ENCODE measurements around the gene IGIP.
A peak's percentile ranks its signal among the peaks of the same experiment; 100 is the strongest.

Gene IGIP

GRCh38 chr5:140104100-140104499 is 21.6 kb upstream of the IGIP start:
- Histone ChIP-seq H3K4me1 (ENCODE audit: control insufficient read depth, insufficient read depth, low read length) (peaks cover 12% of the 10 kb centered on the region; the same call in 1 of the 2 replicates), H3K4me3 (ENCODE audit: low read depth, low read length) (no peak overlapping the region), H3K9me3 (ENCODE audit: control insufficient read depth, insufficient read depth, low read length) (no peaks in the 10 kb centered on the region), H3K27ac (ENCODE audit: low read depth, low read length) (no peak overlapping the region), H3K27me3 (ENCODE audit: control insufficient read depth, insufficient read depth, low read length) (peaks cover 64% of the 10 kb centered on the region), H3K36me3 (ENCODE audit: control insufficient read depth, insufficient read depth, low read length) (no peaks in the 10 kb centered on the region), H3K9ac (ENCODE audit: low read depth, low read length) (no peak overlapping the region)

- no peak overlapping the region for H3K9ac ChIP-seq (ENCODE audit: low read depth, low read length)
These were observed 19.6 kb upstream of the IGIP start for GRCh38 chr5:140106101-140106500.

GRCh38 chr5:140106805-140107311 is 18.9 kb upstream of the IGIP start:
- peak overlapping the region; percentile 92 for H3K4me3 ChIP-seq (ENCODE audit: low read depth, low read length)
- peak overlapping the region; percentile 82 for H3K27ac ChIP-seq (ENCODE audit: low read depth, low read length)
- peak overlapping the region; percentile 59; the same call in 1 of the 2 replicates for H3K9ac ChIP-seq (ENCODE audit: low read depth, low read length)
- H3K9me3 ChIP-seq (ENCODE audit: control insufficient read depth, insufficient read depth, low read length): no peaks in the 10 kb centered on the region
- H3K4me1 ChIP-seq (ENCODE audit: control insufficient read depth, insufficient read depth, low read length): peaks cover 31% of the 10 kb centered on the region
- peaks cover 81% of the 10 kb centered on the region for H3K27me3 ChIP-seq (ENCODE audit: control insufficient read depth, insufficient read depth, low read length)
- H3K36me3 ChIP-seq (ENCODE audit: control insufficient read depth, insufficient read depth, low read length): no peaks in the 10 kb centered on the region

More at GRCh38 chr5:140106101-140106500, 19.6 kb upstream of the IGIP start:
- Histone ChIP-seq H3K4me1 (ENCODE audit: control insufficient read depth, insufficient read depth, low read length) (peaks cover 27% of the 10 kb centered on the region), H3K36me3 (ENCODE audit: control insufficient read depth, insufficient read depth, low read length) (no peaks in the 10 kb centered on the region), H3K4me3 (ENCODE audit: low read depth, low read length) (no peak overlapping the region), H3K27ac (ENCODE audit: low read depth, low read length) (no peak overlapping the region), H3K9me3 (ENCODE audit: control insufficient read depth, insufficient read depth, low read length) (no peaks in the 10 kb centered on the region), H3K27me3 (ENCODE audit: control insufficient read depth, insufficient read depth, low read length) (peaks cover 78% of the 10 kb centered on the region)

- H3K4me3 ChIP-seq (ENCODE audit: low read depth, low read length): peak overlapping the region; percentile 92
- no peaks in the 10 kb centered on the region for H3K36me3 ChIP-seq (ENCODE audit: control insufficient read depth, insufficient read depth, low read length)
- no peaks in the 10 kb centered on the region for H3K9me3 ChIP-seq (ENCODE audit: control insufficient read depth, insufficient read depth, low read length)
- H3K4me1 ChIP-seq (ENCODE audit: control insufficient read depth, insufficient read depth, low read length): peaks cover 38% of the 10 kb centered on the region
- peak overlapping the region; percentile 59; the same call in 1 of the 2 replicates for H3K9ac ChIP-seq (ENCODE audit: low read depth, low read length)
- H3K27ac ChIP-seq (ENCODE audit: low read depth, low read length): peak overlapping the region; percentile 82
- peaks cover 84% of the 10 kb centered on the region for H3K27me3 ChIP-seq (ENCODE audit: control insufficient read depth, insufficient read depth, low read length)
These were observed 18.2 kb upstream of the IGIP start for GRCh38 chr5:140107312-140108092.

GRCh38 chr5:140108093-140109017 is 17.4 kb upstream of the IGIP start:
- Histone ChIP-seq H3K36me3 (ENCODE audit: control insufficient read depth, insufficient read depth, low read length) (no peaks in the 10 kb centered on the region), H3K4me1 (ENCODE audit: control insufficient read depth, insufficient read depth, low read length) (peaks cover 40% of the 10 kb centered on the region), H3K9ac (ENCODE audit: low read depth, low read length) (no peak overlapping the region), H3K27ac (ENCODE audit: low read depth, low read length) (no peak overlapping the region), H3K9me3 (ENCODE audit: control insufficient read depth, insufficient read depth, low read length) (no peaks in the 10 kb centered on the region), H3K27me3 (ENCODE audit: control insufficient read depth, insufficient read depth, low read length) (peaks cover 86% of the 10 kb centered on the region), H3K4me3 (ENCODE audit: low read depth, low read length) (peak overlapping the region; percentile 92)

GRCh38 chr5:140109018-140109758 is 16.5 kb upstream of the IGIP start:
- H3K27ac ChIP-seq (ENCODE audit: low read depth, low read length): no peak overlapping the region
- H3K36me3 ChIP-seq (ENCODE audit: control insufficient read depth, insufficient read depth, low read length): no peaks in the 10 kb centered on the region
- H3K9me3 ChIP-seq (ENCODE audit: control insufficient read depth, insufficient read depth, low read length): no peaks in the 10 kb centered on the region
- peaks cover 81% of the 10 kb centered on the region for H3K27me3 ChIP-seq (ENCODE audit: control insufficient read depth, insufficient read depth, low read length)
- H3K9ac ChIP-seq (ENCODE audit: low read depth, low read length): no peak overlapping the region
- peaks cover 40% of the 10 kb centered on the region for H3K4me1 ChIP-seq (ENCODE audit: control insufficient read depth, insufficient read depth, low read length)
- peak overlapping the region; percentile 92 for H3K4me3 ChIP-seq (ENCODE audit: low read depth, low read length)

- Histone ChIP-seq H3K27ac (ENCODE audit: low read depth, low read length) (no peak overlapping the region), H3K4me1 (ENCODE audit: control insufficient read depth, insufficient read depth, low read length) (peaks cover 40% of the 10 kb centered on the region), H3K27me3 (ENCODE audit: control insufficient read depth, insufficient read depth, low read length) (peaks cover 81% of the 10 kb centered on the region), H3K36me3 (ENCODE audit: control insufficient read depth, insufficient read depth, low read length) (no peaks in the 10 kb centered on the region), H3K9me3 (ENCODE audit: control insufficient read depth, insufficient read depth, low read length) (no peaks in the 10 kb centered on the region), H3K9ac (ENCODE audit: low read depth, low read length) (no peak overlapping the region), H3K4me3 (ENCODE audit: low read depth, low read length) (no peak overlapping the region)
These were observed 15.7 kb upstream of the IGIP start for GRCh38 chr5:140109759-140110645.

GRCh38 chr5:140110646-140110957 is 15.1 kb upstream of the IGIP start:
- no peaks in the 10 kb centered on the region for H3K9me3 ChIP-seq (ENCODE audit: control insufficient read depth, insufficient read depth, low read length)
- peak overlapping the region; percentile 38; the same call in 1 of the 2 replicates for H3K4me3 ChIP-seq (ENCODE audit: low read depth, low read length)
- H3K36me3 ChIP-seq (ENCODE audit: control insufficient read depth, insufficient read depth, low read length): no peaks in the 10 kb centered on the region
- no peak overlapping the region for H3K9ac ChIP-seq (ENCODE audit: low read depth, low read length)
- no peak overlapping the region for H3K27ac ChIP-seq (ENCODE audit: low read depth, low read length)
- H3K4me1 ChIP-seq (ENCODE audit: control insufficient read depth, insufficient read depth, low read length): peaks cover 43% of the 10 kb centered on the region
- H3K27me3 ChIP-seq (ENCODE audit: control insufficient read depth, insufficient read depth, low read length): peaks cover 81% of the 10 kb centered on the region

- H3K4me3 ChIP-seq (ENCODE audit: low read depth, low read length): peak overlapping the region; percentile 38
- H3K27me3 ChIP-seq (ENCODE audit: control insufficient read depth, insufficient read depth, low read length): peaks cover 81% of the 10 kb centered on the region
- peaks cover 43% of the 10 kb centered on the region for H3K4me1 ChIP-seq (ENCODE audit: control insufficient read depth, insufficient read depth, low read length)
These were observed 14.5 kb upstream of the IGIP start for GRCh38 chr5:140111011-140111858.

More at GRCh38 chr5:140111011-140111858, 14.5 kb upstream of the IGIP start:
- Histone ChIP-seq H3K9me3 (ENCODE audit: control insufficient read depth, insufficient read depth, low read length) (no peaks in the 10 kb centered on the region), H3K36me3 (ENCODE audit: control insufficient read depth, insufficient read depth, low read length) (no peaks in the 10 kb centered on the region), H3K27ac (ENCODE audit: low read depth, low read length) (no peak overlapping the region), H3K9ac (ENCODE audit: low read depth, low read length) (no peak overlapping the region)

Measured in HUES48 (cell line).